ENCODE measurements around the gene EYS.

The EYS gene

GRCh38 chr6:64812138-64812537 is 894.9 kb downstream of the EYS start:
- DNase-seq (ENCODE audit: low read depth), result no peak
- no peak for TF ChIP-seq MAX (IDR thresholded peaks at IDR 0.05; ENCODE audit: low read depth, low read length)
- no peak for TF ChIP-seq MYC (IDR thresholded peaks at IDR 0.05; ENCODE audit: low read depth, low read length)
- TF ChIP-seq CTCF (IDR thresholded peaks at IDR 0.05; ENCODE audit: low read depth, low read length), result no peak
- TF ChIP-seq POLR2A (IDR thresholded peaks at IDR 0.05; ENCODE audit: extremely low read depth, insufficient read length), result no peak
- H3K4me3 ChIP-seq (ENCODE audit: low read depth, low read length), result no peak overlapping the region

GRCh38 chr6:64811119-64811518 is 895.9 kb downstream of the EYS start:
- TF ChIP-seq MYC (IDR thresholded peaks at IDR 0.05; ENCODE audit: low read depth, low read length), result no peak
- no peak for TF ChIP-seq MAX (IDR thresholded peaks at IDR 0.05; ENCODE audit: low read depth, low read length)
- no peak for TF ChIP-seq POLR2A (IDR thresholded peaks at IDR 0.05; ENCODE audit: extremely low read depth, insufficient read length)
- TF ChIP-seq CTCF (IDR thresholded peaks at IDR 0.05; ENCODE audit: low read depth, low read length), result no peak
- DNase-seq (ENCODE audit: low read depth), result no peak
- H3K4me3 ChIP-seq (ENCODE audit: low read depth, low read length), result no peak overlapping the region

GRCh38 chr6:64807785-64808184 is 899.2 kb downstream of the EYS start:
- no peak overlapping the region for H3K4me3 ChIP-seq (ENCODE audit: low read depth, low read length)
- TF ChIP-seq MAX (IDR thresholded peaks at IDR 0.05; ENCODE audit: low read depth, low read length), result no peak
- no peak for TF ChIP-seq POLR2A (IDR thresholded peaks at IDR 0.05; ENCODE audit: extremely low read depth, insufficient read length)
- TF ChIP-seq MYC (IDR thresholded peaks at IDR 0.05; ENCODE audit: low read depth, low read length), result no peak
- TF ChIP-seq CTCF (IDR thresholded peaks at IDR 0.05; ENCODE audit: low read depth, low read length), result no peak
- DNase-seq (ENCODE audit: low read depth), result no peak

- no peak overlapping the region for H3K4me3 ChIP-seq (ENCODE audit: low read depth, low read length)
- TF ChIP-seq CTCF (IDR thresholded peaks at IDR 0.05; ENCODE audit: low read depth, low read length), result no peak
- no peak for TF ChIP-seq MAX (IDR thresholded peaks at IDR 0.05; ENCODE audit: low read depth, low read length)
- TF ChIP-seq MYC (IDR thresholded peaks at IDR 0.05; ENCODE audit: low read depth, low read length), result no peak
- TF ChIP-seq POLR2A (IDR thresholded peaks at IDR 0.05; ENCODE audit: extremely low read depth, insufficient read length), result no peak
- DNase-seq (ENCODE audit: low read depth), result no peak
Observed at GRCh38 chr6:64803470-64804166, 903.4 kb downstream of the EYS start.

GRCh38 chr6:64792534-64792933 is 914.5 kb downstream of the EYS start:
- no peak for DNase-seq (ENCODE audit: low read depth)
- H3K4me3 ChIP-seq (ENCODE audit: low read depth, low read length), result no peak overlapping the region
- TF ChIP-seq POLR2A (IDR thresholded peaks at IDR 0.05; ENCODE audit: extremely low read depth, insufficient read length) (no peak), MAX (IDR thresholded peaks at IDR 0.05; ENCODE audit: low read depth, low read length) (no peak), MYC (IDR thresholded peaks at IDR 0.05; ENCODE audit: low read depth, low read length) (no peak), CTCF (IDR thresholded peaks at IDR 0.05; ENCODE audit: low read depth, low read length) (no peak)
